HepG2 (cell line): ENCODE measurements around the gene PPA1.

ENCODE experiments used
- BCL3 ChIP-seq: sonication (generic); formaldehyde crosslinking; IDR thresholded peaks from 2 replicates; pipeline ENCODE4 v1.5.1; 2020; ENCODE audit warnings: mild to moderate bottlenecking, missing genetic modification reagents, moderate library complexity
- CEBPB ChIP-seq: IDR thresholded peaks from 2 replicates; pipeline ENCODE4 v1.6.1; 2011; ENCODE audit warnings: low read depth, low read length, improper control_type of control experiment, borderline replicate concordance
- EZH2 ChIP-seq: conservative IDR thresholded peaks from 2 replicates; pipeline ENCODE4 v1.6.1; 2012; ENCODE audit warnings: mild to moderate bottlenecking, low read depth, low read length, moderate library complexity
- FOXK1 ChIP-seq: sonication (generic); formaldehyde crosslinking; IDR thresholded peaks from 2 replicates; pipeline ENCODE4 v1.4.0; 2020; ENCODE audit warnings: low read depth, missing genetic modification reagents, borderline replicate concordance
- HNRNPL ChIP-seq: fragments of 200-400 bp; formaldehyde crosslinking; IDR thresholded peaks from 2 replicates; pipeline ENCODE4 v1.6.1; 2017; ENCODE audit warnings: mild to moderate bottlenecking, low read depth, low read length
- MTA3 ChIP-seq: sonication (generic); formaldehyde crosslinking; IDR thresholded peaks from 2 replicates; pipeline ENCODE4 v1.4.0; 2020; ENCODE audit warnings: missing genetic modification reagents
- NFKB2 ChIP-seq: sonication (generic); formaldehyde crosslinking; IDR thresholded peaks from 2 replicates; pipeline ENCODE4 v1.4.0; 2020; ENCODE audit warnings: missing genetic modification reagents, borderline replicate concordance
- SATB2 ChIP-seq: sonication (generic); formaldehyde crosslinking; IDR thresholded peaks from 2 replicates; pipeline ENCODE4 v1.5.0; 2020; ENCODE audit warnings: missing genetic modification reagents
- SNAPC2 ChIP-seq: sonication (generic); formaldehyde crosslinking; IDR thresholded peaks from 2 replicates; pipeline ENCODE4 v1.8.1; 2022; ENCODE audit warnings: mild to moderate bottlenecking, missing genetic modification reagents
- SUZ12 ChIP-seq: fragments of 150-350 bp; IDR thresholded peaks from 2 replicates; pipeline ENCODE4 v1.6.1; 2014; ENCODE audit warnings: low read depth, low read length
- TF ChIP-seq, protein P1 (sequence below): sonication (generic); formaldehyde crosslinking; IDR thresholded peaks from 2 replicates; pipeline ENCODE4 v1.5.0; 2020; ENCODE audit warnings: mild to moderate bottlenecking, missing genetic modification reagents, moderate library complexity

DNA sequence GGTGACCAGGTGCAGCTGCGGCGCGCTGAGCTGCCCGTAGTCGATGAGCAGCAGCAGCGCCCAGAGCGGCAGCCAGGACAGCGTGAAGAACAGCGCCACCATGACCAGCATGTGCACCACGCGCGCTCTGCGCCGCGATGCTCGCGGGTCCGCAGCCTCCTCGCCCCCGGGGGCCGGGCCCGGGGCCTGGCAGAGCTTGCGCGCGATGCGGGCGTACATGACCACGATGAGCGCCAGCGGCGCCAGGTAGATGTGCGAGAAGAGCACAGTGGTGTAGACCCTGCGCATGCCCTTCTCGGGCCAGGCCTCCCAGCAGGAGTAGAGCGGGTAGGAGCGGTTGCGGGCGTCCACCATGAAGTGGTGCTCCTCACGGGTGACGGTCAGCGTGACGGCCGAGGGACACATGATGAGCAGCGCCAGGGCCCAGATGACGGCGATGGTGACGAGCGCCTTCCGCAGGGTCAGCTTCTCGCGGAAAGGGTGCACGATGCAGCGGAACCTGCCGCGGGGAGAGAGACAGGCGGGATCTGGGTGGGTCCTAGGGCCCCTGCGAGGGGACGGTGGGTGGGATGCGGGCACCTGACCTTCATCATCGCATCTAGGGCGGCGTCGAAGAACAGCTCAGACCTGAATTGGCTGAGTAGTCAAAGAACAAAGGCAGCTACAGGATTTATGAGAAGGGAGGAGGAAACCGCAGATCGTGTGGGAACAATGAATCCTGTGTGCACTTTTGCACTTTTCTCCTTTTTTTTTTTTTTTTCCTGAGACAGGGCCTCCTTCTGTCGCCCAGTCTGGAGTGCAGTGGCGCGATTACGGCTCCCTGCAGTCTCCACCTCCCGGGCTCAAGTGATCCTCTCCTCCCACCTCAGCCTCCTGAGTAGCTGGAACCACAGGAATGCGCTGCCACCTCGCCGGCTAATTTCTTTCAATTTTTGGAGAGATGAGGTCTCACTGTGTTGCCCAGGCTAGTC lies 22.4 kb upstream of the PPA1 start:
- no peak for TF ChIP-seq MTA3 (CRISPR knock-in tag)
- TF ChIP-seq EZH2, result no peak
- no peak for TF ChIP-seq SUZ12
- TF ChIP-seq, protein P1, sequence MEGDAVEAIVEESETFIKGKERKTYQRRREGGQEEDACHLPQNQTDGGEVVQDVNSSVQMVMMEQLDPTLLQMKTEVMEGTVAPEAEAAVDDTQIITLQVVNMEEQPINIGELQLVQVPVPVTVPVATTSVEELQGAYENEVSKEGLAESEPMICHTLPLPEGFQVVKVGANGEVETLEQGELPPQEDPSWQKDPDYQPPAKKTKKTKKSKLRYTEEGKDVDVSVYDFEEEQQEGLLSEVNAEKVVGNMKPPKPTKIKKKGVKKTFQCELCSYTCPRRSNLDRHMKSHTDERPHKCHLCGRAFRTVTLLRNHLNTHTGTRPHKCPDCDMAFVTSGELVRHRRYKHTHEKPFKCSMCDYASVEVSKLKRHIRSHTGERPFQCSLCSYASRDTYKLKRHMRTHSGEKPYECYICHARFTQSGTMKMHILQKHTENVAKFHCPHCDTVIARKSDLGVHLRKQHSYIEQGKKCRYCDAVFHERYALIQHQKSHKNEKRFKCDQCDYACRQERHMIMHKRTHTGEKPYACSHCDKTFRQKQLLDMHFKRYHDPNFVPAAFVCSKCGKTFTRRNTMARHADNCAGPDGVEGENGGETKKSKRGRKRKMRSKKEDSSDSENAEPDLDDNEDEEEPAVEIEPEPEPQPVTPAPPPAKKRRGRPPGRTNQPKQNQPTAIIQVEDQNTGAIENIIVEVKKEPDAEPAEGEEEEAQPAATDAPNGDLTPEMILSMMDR, result no peak
- TF ChIP-seq HNRNPL, result no peak
- TF ChIP-seq NFKB2 (CRISPR knock-in tag), result no peak
- TF ChIP-seq SATB2 (CRISPR knock-in tag), result no peak
- no peak for TF ChIP-seq CEBPB
- TF ChIP-seq SNAPC2, result no peak
- no peak for TF ChIP-seq BCL3 (CRISPR knock-in tag)
- TF ChIP-seq FOXK1 (CRISPR knock-in tag), result no peak
